Neural progenitor cell (in vitro differentiated cells): Measurements from ENCODE around the gene FOXA1.

ENCODE experiments used
- EZH2 ChIP-seq: fragments of 200-600 bp; sonication (generic); IDR thresholded peaks from 2 replicates; pipeline ENCODE4 v1.6.1; 2017; ENCODE audit warnings: antibody characterized with exemption, mild to moderate bottlenecking, moderate library complexity
- EZH2phosphoT487 ChIP-seq: fragments of 200-600 bp; sonication (generic); IDR thresholded peaks from 2 replicates; pipeline ENCODE4 v1.6.1; 2017; ENCODE audit warnings: antibody characterized with exemption
- TF ChIP-seq, protein P1 (sequence below): fragments of 200-600 bp; sonication (generic); IDR thresholded peaks from 2 replicates; pipeline ENCODE4 v1.5.1; 2017; ENCODE audit warnings: antibody characterized with exemption, mild to moderate bottlenecking

DNA sequence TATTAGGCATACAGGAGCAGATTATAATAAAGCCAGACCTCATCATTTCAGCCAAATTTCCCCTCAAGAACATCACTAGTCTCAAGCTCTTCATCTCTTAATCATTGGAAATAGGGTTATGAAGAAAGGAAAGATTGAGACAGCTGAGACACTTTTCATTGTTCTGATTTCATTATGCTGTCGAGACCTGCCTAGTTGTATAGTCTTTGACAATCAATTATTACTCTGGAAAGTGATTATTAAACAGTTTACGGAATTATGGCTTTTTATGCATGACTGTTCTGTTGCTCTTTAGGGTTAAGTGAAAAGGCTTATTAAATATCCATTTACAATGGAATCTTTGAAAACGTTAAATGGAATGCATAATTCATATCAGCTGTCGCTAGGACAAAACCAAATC, 48.7 kb upstream of the FOXA1 start:
- TF ChIP-seq, protein P1, sequence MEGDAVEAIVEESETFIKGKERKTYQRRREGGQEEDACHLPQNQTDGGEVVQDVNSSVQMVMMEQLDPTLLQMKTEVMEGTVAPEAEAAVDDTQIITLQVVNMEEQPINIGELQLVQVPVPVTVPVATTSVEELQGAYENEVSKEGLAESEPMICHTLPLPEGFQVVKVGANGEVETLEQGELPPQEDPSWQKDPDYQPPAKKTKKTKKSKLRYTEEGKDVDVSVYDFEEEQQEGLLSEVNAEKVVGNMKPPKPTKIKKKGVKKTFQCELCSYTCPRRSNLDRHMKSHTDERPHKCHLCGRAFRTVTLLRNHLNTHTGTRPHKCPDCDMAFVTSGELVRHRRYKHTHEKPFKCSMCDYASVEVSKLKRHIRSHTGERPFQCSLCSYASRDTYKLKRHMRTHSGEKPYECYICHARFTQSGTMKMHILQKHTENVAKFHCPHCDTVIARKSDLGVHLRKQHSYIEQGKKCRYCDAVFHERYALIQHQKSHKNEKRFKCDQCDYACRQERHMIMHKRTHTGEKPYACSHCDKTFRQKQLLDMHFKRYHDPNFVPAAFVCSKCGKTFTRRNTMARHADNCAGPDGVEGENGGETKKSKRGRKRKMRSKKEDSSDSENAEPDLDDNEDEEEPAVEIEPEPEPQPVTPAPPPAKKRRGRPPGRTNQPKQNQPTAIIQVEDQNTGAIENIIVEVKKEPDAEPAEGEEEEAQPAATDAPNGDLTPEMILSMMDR = no peak
- TF ChIP-seq EZH2 = no peak
- TF ChIP-seq EZH2phosphoT487 = no peak
